Measurements from ENCODE around the gene UCK2. TPM values are rescaled to one million over a fixed set of nuclear protein-coding genes. Genes with fewer than 3 reads are reported as not detected.

The UCK2 gene
- total and polyA plus RNA-seq, 9 of the 15 experiments (the other 6 are each of a cell fraction or from before 2014, with no cell fraction given), result 71.6 to 145 (median 95.8) TPM

DNA sequence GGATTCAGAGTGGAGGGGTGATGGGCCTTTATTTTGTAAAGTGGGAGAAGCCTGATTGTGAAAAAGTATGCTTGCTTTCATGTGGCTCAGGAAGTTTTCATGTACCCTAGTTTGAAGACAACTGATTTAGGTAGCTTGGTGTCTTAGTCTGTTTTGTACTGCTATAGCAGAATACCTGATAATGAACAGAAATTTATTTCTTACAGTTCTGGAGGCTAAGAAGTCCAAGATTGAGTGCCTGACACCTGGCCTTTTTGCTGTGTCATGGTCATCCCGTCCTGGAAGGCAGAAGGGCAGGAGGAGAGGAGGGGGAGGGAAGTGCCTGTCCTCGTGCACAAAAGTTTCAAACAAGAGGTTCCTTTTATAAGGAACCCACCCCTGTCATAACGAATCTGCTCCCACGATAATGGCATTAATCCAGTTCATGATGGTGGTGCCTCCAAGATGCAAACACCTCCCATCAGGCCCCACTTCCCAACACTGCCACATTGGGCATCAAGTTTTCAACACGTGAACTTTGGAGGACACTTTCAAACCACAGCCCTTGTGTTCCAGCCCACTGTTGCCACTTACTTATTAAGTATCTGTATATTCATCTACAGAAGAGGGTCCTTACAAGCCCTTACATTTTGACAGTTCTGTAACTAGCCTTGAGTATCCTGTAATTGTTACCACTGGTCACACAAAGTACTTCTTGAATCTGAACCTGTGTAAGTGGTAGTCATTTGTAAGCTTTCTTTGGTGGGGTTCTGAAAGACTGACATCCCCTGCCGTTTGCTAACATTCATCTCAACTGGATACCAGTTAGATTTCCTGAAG, 9.5 kb downstream of the UCK2 start (continued):
- TF ChIP-seq WHSC1 (IDR thresholded peaks at IDR 0.05; ENCODE audit: low read length) (no peak), MEF2D (tag; conservative IDR thresholded peaks at IDR 0.05; ENCODE audit: low read depth) (no peak), SRSF1 (IDR thresholded peaks at IDR 0.05; ENCODE audit: low read depth, low read length) (no peak), SAFB2 (IDR thresholded peaks at IDR 0.05; ENCODE audit: borderline replicate concordance, low read depth, low read length, severe bottlenecking) (no peak), EZH2 (IDR thresholded peaks at IDR 0.05; ENCODE audit: borderline replicate concordance, low read depth, low read length) (no peak), ZNF766 (CRISPR knock-in tag; conservative IDR thresholded peaks at IDR 0.05) (peak; percentile 65; the same call in 1 of the 2 replicates), JUND (IDR thresholded peaks at IDR 0.05; ENCODE audit: borderline replicate concordance, low read depth, low read length) (peak; percentile 59; the same call in 1 of the 2 replicates), JUND (tag; IDR thresholded peaks at IDR 0.05; ENCODE audit: borderline replicate concordance, low read depth, low read length) (peak; percentile 62; the same call in 1 of the 3 replicates), NCOA6 (IDR thresholded peaks at IDR 0.05) (no peak), XRCC4 (IDR thresholded peaks at IDR 0.05; ENCODE audit: extremely low read depth, insufficient read depth, insufficient read length) (no peak), REST (IDR thresholded peaks at IDR 0.05; ENCODE audit: borderline replicate concordance) (no peak; the same call in 1 of the 2 replicates), REST (CRISPR knock-in tag; IDR thresholded peaks at IDR 0.05; ENCODE audit: low read depth) (no peak), ZNF589 (CRISPR knock-in tag; IDR thresholded peaks at IDR 0.05; ENCODE audit: low read depth) (no peak), POLR2B (IDR thresholded peaks at IDR 0.05; ENCODE audit: low read depth, partially characterized antibody) (no peak), ZBTB2 (IDR thresholded peaks at IDR 0.05) (no peak), KDM2B (CRISPR knock-in tag; IDR thresholded peaks at IDR 0.05) (no peak), ESRRA (IDR thresholded peaks at IDR 0.05; ENCODE audit: borderline replicate concordance, low read depth) (peak; percentile 42; the same call in 1 of the 2 replicates), RBFOX2 (IDR thresholded peaks at IDR 0.05; ENCODE audit: low read depth, low read length) (no peak), MTF1 (CRISPR knock-in tag; IDR thresholded peaks at IDR 0.05; ENCODE audit: borderline replicate concordance) (no peak)

All from K562 (cell line).